ENCODE results near the gene MCF2L.

The MCF2L gene

DNA sequence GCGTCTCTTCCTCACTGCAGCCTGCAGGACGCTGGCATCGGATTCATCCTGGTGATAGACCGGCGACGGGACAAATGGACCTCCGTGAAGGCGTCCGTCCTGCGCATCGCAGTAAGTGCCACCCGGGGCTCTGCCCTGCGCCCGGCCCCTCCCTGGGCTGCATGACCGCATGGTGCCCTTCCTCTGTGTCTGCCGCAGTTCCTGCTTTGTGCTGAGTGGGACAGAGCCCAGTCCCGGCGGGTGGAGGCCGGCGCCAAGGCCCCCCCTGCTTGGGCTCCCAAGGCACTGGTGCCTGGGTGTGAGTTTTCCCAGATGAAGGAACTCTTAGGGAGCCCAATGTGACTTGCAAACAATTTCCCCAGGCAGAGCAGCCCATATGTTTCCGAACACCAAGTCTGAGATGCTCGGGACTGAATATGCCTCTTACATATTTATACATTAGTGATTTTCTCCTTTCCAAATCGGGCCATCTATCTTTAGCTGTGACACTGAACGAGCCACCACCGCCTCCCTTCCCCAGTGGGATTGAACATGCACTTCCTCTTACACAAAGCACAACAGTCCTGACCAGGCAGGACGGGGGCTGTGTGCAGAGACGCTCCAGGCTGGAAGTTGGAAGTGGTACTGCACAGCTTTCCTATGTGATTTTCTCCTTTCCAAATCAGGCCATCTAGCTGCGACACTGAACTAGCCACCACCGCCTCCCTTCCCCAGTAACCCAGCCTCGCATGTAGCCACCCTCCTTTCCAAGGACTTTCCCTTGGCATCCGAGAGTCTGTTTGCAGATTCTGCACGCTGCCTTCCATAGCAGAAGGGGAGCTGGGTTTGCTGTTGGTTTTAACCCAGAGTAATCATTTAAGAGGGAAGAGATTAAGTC, 76.5 kb downstream of the MCF2L start:
- TF ChIP-seq, protein P1, sequence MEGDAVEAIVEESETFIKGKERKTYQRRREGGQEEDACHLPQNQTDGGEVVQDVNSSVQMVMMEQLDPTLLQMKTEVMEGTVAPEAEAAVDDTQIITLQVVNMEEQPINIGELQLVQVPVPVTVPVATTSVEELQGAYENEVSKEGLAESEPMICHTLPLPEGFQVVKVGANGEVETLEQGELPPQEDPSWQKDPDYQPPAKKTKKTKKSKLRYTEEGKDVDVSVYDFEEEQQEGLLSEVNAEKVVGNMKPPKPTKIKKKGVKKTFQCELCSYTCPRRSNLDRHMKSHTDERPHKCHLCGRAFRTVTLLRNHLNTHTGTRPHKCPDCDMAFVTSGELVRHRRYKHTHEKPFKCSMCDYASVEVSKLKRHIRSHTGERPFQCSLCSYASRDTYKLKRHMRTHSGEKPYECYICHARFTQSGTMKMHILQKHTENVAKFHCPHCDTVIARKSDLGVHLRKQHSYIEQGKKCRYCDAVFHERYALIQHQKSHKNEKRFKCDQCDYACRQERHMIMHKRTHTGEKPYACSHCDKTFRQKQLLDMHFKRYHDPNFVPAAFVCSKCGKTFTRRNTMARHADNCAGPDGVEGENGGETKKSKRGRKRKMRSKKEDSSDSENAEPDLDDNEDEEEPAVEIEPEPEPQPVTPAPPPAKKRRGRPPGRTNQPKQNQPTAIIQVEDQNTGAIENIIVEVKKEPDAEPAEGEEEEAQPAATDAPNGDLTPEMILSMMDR (IDR thresholded peaks at IDR 0.05; ENCODE audit: low read depth, low read length): no peak
- no peak overlapping the region for H3K4me3 ChIP-seq (ENCODE audit: low read depth, low read length)

DNA sequence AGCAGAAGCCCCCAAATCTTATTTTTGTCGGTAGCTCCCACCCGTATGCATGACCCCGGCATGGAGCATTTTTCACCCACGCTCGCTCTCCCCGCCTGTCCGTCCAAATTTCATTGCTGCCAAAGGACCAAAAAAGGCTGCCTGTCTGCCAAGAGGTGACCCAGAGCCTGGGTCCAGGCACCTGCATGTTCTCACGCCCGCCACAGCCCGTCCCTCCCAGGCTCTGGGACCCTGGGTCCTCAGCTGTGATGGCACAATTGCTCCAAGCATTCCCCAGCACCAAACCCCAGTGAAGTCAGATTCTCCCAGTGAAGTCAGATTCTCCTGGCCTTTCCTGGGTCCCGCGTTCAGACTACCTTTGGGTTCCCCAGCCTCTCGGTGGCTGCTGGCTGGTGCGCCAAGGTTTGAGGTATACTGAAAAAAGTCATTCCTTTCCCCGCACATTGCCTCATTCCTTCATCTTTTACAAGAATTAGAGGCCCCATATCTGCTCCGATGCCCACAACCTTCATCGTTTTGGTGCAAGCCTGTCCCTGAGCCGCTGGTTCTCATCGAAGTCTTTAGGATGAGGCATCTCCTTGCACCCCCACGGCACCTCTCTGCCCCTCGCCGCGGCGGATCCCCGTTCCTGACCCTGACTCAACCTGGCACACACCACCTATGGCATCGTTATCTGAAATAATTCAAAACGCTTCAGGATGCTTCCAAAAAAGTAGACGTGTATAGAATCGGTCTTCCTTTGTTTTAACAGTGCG, 77.3 kb downstream of the MCF2L start:
- no peak overlapping the region for H3K4me3 ChIP-seq (ENCODE audit: low read depth, low read length)
- TF ChIP-seq, protein P1 (IDR thresholded peaks at IDR 0.05; ENCODE audit: low read depth, low read length): no peak

DNA sequence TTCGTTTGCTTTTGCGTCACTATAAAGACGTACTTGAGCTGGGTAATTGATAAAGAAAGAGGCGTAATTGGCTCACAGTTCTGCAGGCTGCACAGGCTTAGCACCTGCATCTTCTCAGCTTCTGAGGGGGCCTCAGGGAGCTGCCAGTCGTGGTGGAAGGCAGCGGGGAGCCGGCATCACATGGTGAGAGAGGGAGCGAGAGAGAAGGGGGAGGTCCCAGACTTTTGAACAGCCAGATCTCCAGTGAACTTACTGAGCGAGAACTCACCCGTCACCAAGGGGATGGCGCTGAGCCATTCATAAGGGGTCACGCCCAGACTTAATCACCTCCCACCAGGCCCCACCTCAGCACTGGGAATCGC, 77.8 kb downstream of the MCF2L start:
- TF ChIP-seq, protein P1 (IDR thresholded peaks at IDR 0.05; ENCODE audit: low read depth, low read length): no peak
- H3K4me3 ChIP-seq (ENCODE audit: low read depth, low read length): no peak overlapping the region

DNA sequence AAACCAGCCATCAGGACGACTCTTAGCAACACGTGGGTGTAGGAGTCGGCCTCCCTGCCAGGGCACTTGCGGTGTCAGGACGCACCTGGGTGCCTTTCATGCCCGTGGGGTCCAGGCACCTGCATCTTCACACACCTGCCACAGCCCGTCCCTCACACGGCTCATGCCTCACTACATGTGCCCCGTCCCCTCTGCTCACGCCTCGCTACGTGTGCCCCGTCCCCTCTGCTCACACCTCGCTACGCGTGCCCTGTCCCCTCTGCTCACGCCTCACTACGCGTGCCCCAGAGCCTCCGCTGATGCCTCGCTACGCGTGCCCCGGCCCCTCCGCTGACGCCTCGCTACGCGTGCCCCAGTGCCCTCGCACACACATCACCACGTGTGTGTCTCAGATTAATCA, 78.6 kb downstream of the MCF2L start:
- TF ChIP-seq, protein P1 (IDR thresholded peaks at IDR 0.05; ENCODE audit: low read depth, low read length): no peak
- no peak overlapping the region for H3K4me3 ChIP-seq (ENCODE audit: low read depth, low read length)

DNA sequence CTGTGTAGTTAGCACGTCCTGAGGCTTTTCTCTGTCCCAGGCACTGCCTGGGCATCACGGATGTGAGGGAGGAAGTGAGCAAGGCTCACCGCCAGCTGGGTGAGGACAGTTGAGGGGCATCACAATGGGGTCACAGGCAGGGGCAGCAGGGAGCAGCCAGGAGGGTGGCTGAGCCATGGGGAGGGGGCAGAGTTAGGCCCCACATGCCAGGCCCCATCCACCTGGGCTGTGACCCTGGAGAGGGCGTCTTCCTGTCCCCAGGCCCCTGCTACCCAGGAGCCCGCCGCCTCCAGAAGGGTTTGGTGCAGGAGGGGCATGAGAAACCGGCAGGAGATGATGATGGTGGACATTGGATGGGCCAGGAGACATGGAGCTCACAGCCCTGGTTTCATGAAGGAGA, 79.8 kb downstream of the MCF2L start:
- H3K4me3 ChIP-seq (ENCODE audit: low read depth, low read length): no peak overlapping the region
- TF ChIP-seq, protein P1 (IDR thresholded peaks at IDR 0.05; ENCODE audit: low read depth, low read length): no peak

DNA sequence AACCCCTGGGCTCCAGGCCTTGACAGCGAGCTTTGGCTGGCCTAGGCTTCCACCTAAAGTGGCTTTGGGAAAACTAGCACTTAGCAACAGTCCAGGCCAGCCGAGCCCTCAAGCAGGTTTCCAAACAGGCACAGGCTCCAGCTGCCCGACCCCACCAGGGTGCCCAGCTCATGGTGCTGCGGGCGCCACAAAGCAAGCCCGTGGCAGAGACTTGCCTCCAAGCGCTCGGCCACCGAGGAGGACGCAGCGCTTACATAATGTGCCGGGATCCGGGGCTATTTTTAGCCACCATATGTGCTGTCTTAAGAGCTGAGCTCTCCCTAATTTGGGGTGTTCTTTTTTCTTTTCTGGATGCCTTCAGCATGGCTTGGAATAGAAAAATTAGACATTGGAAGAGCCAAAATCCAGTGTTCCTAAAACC, 80.5 kb downstream of the MCF2L start:
- TF ChIP-seq, protein P1 (IDR thresholded peaks at IDR 0.05; ENCODE audit: low read depth, low read length): no peak
- H3K4me3 ChIP-seq (ENCODE audit: low read depth, low read length): no peak overlapping the region

DNA sequence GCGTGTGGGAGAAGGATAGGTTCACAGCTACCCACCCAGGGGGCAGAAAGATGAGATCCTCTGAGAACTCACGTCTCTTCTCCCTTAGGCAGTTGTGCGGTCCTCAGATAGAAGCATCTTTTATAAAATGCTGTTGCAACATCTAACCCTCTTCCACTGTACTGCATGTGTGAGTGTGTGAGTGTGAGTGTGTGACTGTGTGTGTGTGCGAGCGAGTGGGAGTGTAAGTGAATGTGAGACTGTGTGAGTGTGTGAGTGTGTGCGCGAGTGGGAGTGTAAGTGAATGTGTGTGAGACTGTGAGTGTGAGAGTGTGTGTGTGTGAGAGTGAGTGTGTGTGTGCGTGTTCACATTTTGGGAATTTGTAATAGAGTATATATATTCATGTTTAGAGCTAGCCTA, 81.0 kb downstream of the MCF2L start:
- TF ChIP-seq, protein P1 (IDR thresholded peaks at IDR 0.05; ENCODE audit: low read depth, low read length): no peak
- no peak overlapping the region for H3K4me3 ChIP-seq (ENCODE audit: low read depth, low read length)
